Right ventricle myocardium inferior (tissue), 1 donor: ENCODE results near the gene IDH3B. TPM values are rescaled to one million over a fixed set of nuclear protein-coding genes. Genes with fewer than 3 reads are reported as not detected.

Source experiments
- ATAC-seq: fragments of 200-7000 bp; cut with Tn5 transposase; one replicate; pipeline ENCODE4 v1.9.1; 2020; ENCODE audit warnings: mild to moderate bottlenecking, moderate library complexity
- DNase-seq: peaks from one replicate; pipeline ENCODE4 v3.0.0; 2021; ENCODE audit errors: missing footprints
- intact Hi-C: fragments of 100-400 bp; cut with DNase I; formaldehyde crosslinking; loops from one replicate; pipeline ENCODE4 v1.11.0; 2022
- microRNA-seq: library from miRNA; unstranded; fragments of <30 nt; microRNA quantifications from one replicate; pipeline ENCODE4 v1.2.0, GENCODE V29; 2020
- total RNA-seq: library from RNA; stranded (reverse); fragmentation: NEBNext Ultra II Directional; extraction: Animal tissue kit (Norgen Biotek cat#: 25700); gene quantifications from one replicate; pipeline ENCODE4 v1.2.1, GENCODE V29; 2021
- donor health status: DM: no; HTN: yes; CAD: no; lungs with severe emphysema.

IDH3B gene
- total RNA-seq, 1 donor from 2014 or later: 255 TPM

DNA sequence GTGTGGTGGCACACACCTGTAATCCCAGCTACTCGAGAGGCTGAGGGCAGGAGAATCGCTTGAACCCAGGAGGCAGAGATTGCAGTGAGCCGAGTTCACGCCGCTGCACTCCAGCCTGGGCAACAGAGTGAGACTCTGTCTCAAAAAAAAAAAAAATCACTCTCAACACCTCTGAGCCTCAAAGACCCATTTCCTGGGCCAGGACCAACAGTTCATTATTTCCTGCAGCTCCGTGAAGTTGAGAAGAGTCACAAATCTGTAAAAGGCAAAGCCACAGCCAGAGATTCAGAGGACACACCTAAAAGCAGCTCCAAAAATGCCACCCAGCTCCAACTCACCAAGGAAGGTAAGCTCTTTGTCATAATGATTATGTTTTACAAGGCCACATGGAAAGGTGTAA, 26.8 kb downstream of the IDH3B start:
- ATAC-seq: no peak

DNA sequence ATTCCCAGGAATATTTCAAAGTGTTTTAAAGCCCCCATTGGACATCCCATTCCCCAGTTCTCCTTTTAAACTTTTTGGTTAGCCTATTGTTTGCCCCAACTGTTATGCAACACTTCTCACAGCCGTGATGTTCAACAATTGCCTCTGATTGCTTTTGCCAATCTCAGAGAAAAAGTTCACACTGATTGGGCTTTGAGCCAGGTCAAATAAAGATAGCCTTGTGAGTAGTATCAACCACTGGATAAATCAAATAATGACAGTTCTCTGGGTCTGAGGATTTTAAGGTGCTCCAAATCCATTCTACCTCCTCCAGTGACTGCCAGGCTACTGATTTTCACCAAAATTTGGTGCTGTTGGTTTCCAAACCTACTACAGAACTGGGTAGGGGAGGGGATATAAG, 30.6 kb downstream of the IDH3B start:
- DNase-seq: no peak
- no peak for ATAC-seq
- intact Hi-C loops: no loop called here

More for the DNA sequence above, 26.8 kb downstream of the IDH3B start:
- intact Hi-C loops: no loop called here
- DNase-seq: no peak

GRCh38 chr20:2631228-2631627, 32.8 kb downstream of the IDH3B start:
- DNase-seq (no peak), ATAC-seq (no peak)
- intact Hi-C loops: no loop called here

GRCh38 chr20:2626853-2627541, 37.0 kb downstream of the IDH3B start:
- no peak for DNase-seq
- intact Hi-C loops: no loop called here
- ATAC-seq: no peak

GRCh38 chr20:2625062-2625461, 39.0 kb downstream of the IDH3B start:
- ATAC-seq (peak; percentile 10), DNase-seq (no peak)
- intact Hi-C loops: no loop called here

DNA sequence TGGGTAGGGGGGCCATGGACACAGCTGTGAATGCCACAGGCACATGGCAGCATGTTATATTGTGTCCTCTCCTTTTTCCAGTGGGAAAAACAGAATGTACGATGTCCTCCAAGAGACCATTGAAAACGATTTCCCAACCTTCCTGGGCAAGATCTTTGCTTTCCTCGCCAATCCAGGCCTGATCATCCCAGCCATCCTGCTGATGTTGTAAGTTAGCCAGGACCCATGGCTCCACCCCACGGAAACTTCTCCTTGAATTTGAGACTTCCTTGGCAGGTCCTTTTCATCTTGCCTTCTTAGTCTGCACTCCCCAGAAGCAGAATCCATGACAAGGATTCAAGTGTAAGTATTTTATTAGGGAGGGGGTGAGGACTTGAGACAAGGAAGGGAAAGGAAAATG, 39.8 kb downstream of the IDH3B start:
- no peak for DNase-seq
- peak; percentile 80 for ATAC-seq
- intact Hi-C loops: no loop called here

- no peak for ATAC-seq
- intact Hi-C loops: no loop called here
These were observed 43.9 kb downstream of the IDH3B start for GRCh38 chr20:2619961-2620595.

DNA sequence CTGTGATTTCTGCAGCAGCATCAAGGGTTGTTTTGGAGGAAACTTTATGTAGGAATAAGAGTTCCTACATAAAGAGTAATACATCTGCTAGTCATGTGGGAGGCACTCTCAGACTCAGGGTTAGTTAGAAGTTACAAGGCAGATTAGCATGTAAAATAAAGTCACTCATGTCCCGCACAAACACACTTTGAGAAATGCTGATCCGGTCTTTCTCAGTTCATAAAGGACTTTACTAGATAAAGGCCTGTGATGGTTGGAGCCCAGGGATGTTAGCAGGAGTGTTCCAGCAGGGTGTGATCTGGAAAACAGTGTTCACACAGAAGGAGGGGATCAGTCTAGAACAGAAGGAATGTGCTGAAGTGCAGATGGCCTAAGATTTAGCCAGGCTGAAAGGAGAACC, 44.7 kb downstream of the IDH3B start:
- intact Hi-C loops: no loop called here
- DNase-seq: no peak
- no peak for ATAC-seq

More at GRCh38 chr20:2619961-2620595, 43.9 kb downstream of the IDH3B start:
- DNase-seq: no peak

- DNase-seq (no peak), ATAC-seq (no peak)
- intact Hi-C loops: no loop called here
These were observed 45.2 kb downstream of the IDH3B start for GRCh38 chr20:2618815-2619214.

- no peak for DNase-seq
- ATAC-seq: no peak
- intact Hi-C loops: no loop called here
These were observed 46.8 kb downstream of the IDH3B start for GRCh38 chr20:2617099-2617714.

DNA sequence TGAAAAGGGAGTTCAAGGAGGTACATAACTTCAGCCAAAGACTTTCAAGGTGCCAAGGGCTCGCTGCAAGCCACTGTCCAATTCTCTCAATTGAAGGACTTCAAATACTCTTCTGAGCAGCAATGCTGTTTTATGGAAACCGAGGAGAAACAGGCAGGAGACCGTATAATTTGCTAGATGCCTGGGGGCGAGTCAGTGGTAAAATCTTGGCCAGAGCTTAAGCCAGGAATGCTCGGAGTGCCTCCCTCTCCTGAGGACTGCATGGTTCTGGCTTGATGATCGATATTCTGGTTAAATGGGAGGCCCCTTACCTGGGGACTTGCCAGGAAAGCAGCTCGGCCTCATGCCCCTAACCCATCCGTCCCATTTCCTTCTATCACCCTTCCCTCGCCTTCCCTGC, 47.4 kb downstream of the IDH3B start:
- intact Hi-C loops: no loop called here
- no peak for ATAC-seq
- no peak for DNase-seq

- ATAC-seq: no peak
- intact Hi-C loops: no loop called here
- DNase-seq: no peak
These were observed 51.9 kb downstream of the IDH3B start for GRCh38 chr20:2612073-2612472.

DNA sequence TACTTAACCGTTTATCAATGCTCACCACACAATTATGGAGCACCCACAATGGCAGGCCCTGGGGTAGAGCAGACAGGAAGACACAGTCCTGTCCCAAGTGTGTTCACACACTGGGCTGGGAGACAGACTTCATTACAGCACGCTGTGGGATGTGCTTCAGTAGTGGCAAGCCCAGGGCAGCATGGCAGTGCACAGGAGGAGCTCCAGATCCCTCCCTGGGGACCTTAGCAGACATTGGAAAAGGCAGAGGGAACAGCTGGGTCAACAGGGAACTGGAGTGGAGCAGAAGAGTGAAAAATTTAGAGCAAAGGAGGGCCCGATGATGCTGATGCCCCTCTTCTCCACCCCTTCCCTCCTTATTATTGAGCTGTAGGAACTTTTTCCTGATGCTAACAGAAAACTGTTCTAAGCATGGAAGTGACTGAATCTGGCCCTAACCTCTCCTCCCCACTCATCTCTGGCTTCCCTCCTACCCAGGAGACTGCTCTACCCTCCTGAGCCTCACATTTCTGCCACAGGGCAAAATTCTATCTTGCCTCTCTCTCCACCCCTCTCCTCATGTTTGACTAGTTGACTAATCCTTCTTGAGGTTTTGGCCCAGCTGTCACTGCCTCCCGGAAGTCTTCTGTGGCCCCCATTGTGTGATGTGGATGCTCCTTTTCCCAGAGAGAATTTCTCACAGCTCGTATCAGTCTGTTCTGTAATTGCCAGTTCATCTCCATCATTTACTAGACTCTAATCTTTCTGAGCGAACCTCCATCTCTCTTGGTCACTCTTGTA, 52.9 kb downstream of the IDH3B start:
- DNase-seq (no peak), ATAC-seq (no peak)
- intact Hi-C loops: no loop called here

- no peak for ATAC-seq
- intact Hi-C loops: no loop called here
These were observed 53.7 kb downstream of the IDH3B start for GRCh38 chr20:2610326-2610725.

More at GRCh38 chr20:2610326-2610725, 53.7 kb downstream of the IDH3B start:
- no peak for DNase-seq

Small RNA genes within 50 kb of the gene (microRNA-seq; reads per million reads assigned to microRNA genes)
- 1.1 reads per million for gene MIR1292

Other genes starting within 250 kb of the IDH3B start
- 55.7 TPM for gene SNRPB, start 193.4 kb downstream of the IDH3B start, total RNA-seq
- gene ZNF343, start 155.3 kb downstream of the IDH3B start, total RNA-seq: 5.8 TPM
- gene TMC2, start 127.6 kb downstream of the IDH3B start, total RNA-seq: 0.08 TPM
- 46.7 TPM for gene NOP56, start 11.6 kb downstream of the IDH3B start, total RNA-seq
- 4.7 TPM for gene EBF4, start 28.6 kb upstream of the IDH3B start, total RNA-seq
- gene CPXM1, start 136.4 kb upstream of the IDH3B start, total RNA-seq: 2.3 TPM
- not detected for gene C20orf141, start 150.8 kb upstream of the IDH3B start, total RNA-seq
- not detected for gene TMEM239, start 152.1 kb upstream of the IDH3B start, total RNA-seq
- 10.7 TPM for gene PCED1A, start 176.4 kb upstream of the IDH3B start, total RNA-seq
- 18.0 TPM for gene VPS16, start 176.5 kb upstream of the IDH3B start, total RNA-seq
- 26.5 TPM for gene PTPRA, start 209.3 kb upstream of the IDH3B start, total RNA-seq